CD4-positive, alpha-beta T cell treated with Interleukin-1 beta for 1 hour (primary cell): ENCODE measurements around the gene MRGPRX3.

ENCODE experiments used
- DNase-seq, 2 donors: peaks; one replicate each; pipeline ENCODE4 v3.0.0-alpha.2; 2020 to 2022

MRGPRX3 gene

DNA sequence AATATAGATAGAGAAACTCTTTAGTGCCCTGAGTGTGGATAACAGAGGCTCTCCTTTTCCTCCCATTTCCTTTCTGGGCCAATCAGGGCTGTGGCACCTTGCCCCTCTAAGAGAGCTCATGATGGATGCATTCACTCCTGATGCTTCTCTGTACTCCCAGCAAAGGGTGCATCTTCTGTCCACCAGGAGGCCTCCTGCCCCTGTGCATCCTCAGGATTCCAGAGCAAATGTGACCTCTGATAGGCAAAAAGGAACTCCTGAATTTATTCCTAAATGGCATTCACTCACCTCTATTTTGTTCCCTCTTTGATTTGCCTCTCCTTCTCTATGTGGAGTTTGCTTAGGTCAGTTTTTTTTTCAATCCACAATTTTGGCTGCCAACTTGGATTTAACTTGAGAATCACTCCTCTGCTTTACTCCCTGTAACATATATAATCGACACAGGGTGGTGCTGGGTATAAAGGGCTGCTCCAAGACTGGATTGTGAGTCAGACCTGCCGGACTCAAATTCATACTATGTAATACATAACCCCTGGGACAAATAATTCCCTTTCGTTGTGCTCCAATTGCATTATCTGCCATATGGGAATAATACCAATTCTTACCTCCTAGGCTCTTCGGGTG is 39.1 kb downstream of the MRGPRX3 start:
- no peak for DNase-seq

DNA sequence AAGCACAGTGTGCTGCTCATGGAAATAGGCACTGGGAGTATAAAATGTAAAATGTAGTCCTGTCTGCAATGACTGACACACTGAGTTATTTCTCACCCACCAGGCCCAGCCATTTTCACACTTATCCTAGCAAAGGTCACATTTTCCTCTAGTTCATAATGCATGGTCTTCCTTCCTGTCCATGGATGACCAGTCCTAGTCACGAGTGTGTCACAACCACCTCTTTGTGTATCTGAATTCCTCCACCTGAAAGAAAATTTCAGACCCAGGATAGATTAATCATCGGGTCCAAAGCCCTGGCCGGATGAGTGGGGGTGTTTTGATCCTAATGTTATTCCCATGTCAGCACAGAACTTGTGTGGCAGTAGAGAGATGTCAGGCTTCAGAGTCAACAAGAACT is 40.3 kb downstream of the MRGPRX3 start, which contains the start of gene MRGPRX4:
Gene MRGPRX4 (plus strand): TSS at position 172 of the 400 bp plus-strand sequence. CDS start 420 bp downstream, outside the sequence.
- DNase-seq: no peak

DNA sequence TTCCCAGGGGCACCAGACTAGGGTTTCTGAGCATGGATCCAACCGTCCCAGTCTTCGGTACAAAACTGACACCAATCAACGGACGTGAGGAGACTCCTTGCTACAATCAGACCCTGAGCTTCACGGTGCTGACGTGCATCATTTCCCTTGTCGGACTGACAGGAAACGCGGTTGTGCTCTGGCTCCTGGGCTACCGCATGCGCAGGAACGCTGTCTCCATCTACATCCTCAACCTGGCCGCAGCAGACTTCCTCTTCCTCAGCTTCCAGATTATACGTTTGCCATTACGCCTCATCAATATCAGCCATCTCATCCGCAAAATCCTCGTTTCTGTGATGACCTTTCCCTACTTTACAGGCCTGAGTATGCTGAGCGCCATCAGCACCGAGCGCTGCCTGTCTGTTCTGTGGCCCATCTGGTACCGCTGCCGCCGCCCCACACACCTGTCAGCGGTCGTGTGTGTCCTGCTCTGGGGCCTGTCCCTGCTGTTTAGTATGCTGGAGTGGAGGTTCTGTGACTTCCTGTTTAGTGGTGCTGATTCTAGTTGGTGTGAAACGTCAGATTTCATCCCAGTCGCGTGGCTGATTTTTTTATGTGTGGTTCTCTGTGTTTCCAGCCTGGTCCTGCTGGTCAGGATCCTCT is 41.0 kb downstream of the MRGPRX3 start:
- DNase-seq: no peak
